K562 (cell line): Measurements from ENCODE around the gene PDHX. TPM values are rescaled to one million over a fixed set of nuclear protein-coding genes. Genes with fewer than 3 reads are reported as not detected.

Experiments used
- CHAMP1 ChIP-seq: fragments of 450-650 bp; IDR thresholded peaks from 2 replicates; pipeline ENCODE4 v1.6.1; 2016; ENCODE audit warnings: mild to moderate bottlenecking
- CREM ChIP-seq: IDR thresholded peaks from 2 replicates; pipeline ENCODE4 v1.6.1; 2014; ENCODE audit warnings: antibody characterized with exemption, low read depth
- CXXC5 ChIP-seq: fragments of 250-450 bp; sonication (Bioruptor Pico); IDR thresholded peaks from 2 replicates; pipeline ENCODE4 v1.8.0; 2022; ENCODE audit warnings: inconsistent platforms, mild to moderate bottlenecking, moderate library complexity
- ETV6 ChIP-seq, 3 experiments: fragments of 150-350 bp in 1 of 3; sonication (generic) in 1 of 3; formaldehyde crosslinking in 1 of 3; IDR thresholded peaks; 2 replicates each; pipeline versions ENCODE4 v1.6.1 to v1.8.0; 2014 to 2022; ENCODE audit warnings: borderline replicate concordance in 2 of 3, low read depth in 2 of 3, antibody characterized with exemption in 1 of 3, low read length in 1 of 3, mild to moderate bottlenecking in 1 of 3, missing genetic modification reagents in 1 of 3
- KLF6 ChIP-seq: fragments of 250-450 bp; sonication (Bioruptor Pico); IDR thresholded peaks from 2 replicates; pipeline ENCODE4 v1.4.0; 2020; ENCODE audit warnings: mild to moderate bottlenecking, moderate library complexity, borderline replicate concordance
- SMAD1 ChIP-seq: fragments of 150-350 bp; IDR thresholded peaks from 2 replicates; pipeline ENCODE4 v1.6.1; 2014; ENCODE audit warnings: low read length, low read depth; ENCODE audit not compliant: partially characterized antibody
- U2AF1 ChIP-seq: fragments of 200-400 bp; formaldehyde crosslinking; optimal IDR thresholded peaks from 2 replicates; pipeline ENCODE3; 2017; ENCODE audit warnings: mild to moderate bottlenecking, low read depth, low read length, moderate library complexity
- USF2 ChIP-seq: sonication (generic); formaldehyde crosslinking; IDR thresholded peaks from 2 replicates; pipeline ENCODE4 v1.5.0; 2020; ENCODE audit warnings: missing genetic modification reagents
- ZNF174 ChIP-seq: fragments of 250-450 bp; sonication (Bioruptor Pico); IDR thresholded peaks from 2 replicates; pipeline ENCODE4 v1.4.0; 2020; ENCODE audit warnings: mild to moderate bottlenecking
- ZNF318 ChIP-seq, 2 experiments: fragments of 450-650 bp; IDR thresholded peaks; 2 replicates each; pipeline ENCODE4 v1.6.1; 2016; ENCODE audit warnings: mild to moderate bottlenecking in 2 of 2, borderline replicate concordance in 1 of 2, low read depth in 1 of 2, moderate library complexity in 1 of 2
- ZNF324 ChIP-seq: fragments of 250-450 bp; sonication (Bioruptor Pico); IDR thresholded peaks from 2 replicates; pipeline ENCODE4 v1.4.0; 2020; ENCODE audit warnings: mild to moderate bottlenecking
- polyA plus RNA-seq, 8 experiments: library from polyadenylated mRNA; depleted of rRNA in 4 of 8; stranded (reverse) in 5 of 8; unstranded in 3 of 8; fragments of >200 nt; fragmentation: Nextera tagmentation in 2 of 8; fragmentation: Illumina TruSeq in 1 of 8; extraction: Ambion mirVana in 2 of 8; extraction: Trizol in 1 of 8; gene quantifications; 2 replicates each; pipeline versions ENCODE4 v1.2.1 to v1.2.3, GENCODE V29; 2011 to 2014; ENCODE audit warnings: inconsistent platforms in 1 of 8, missing spikeins in 1 of 8
- total RNA-seq, 7 experiments: library from RNA; depleted of rRNA in 6 of 7; stranded (reverse); fragments of >200 nt in 6 of 7; fragmentation: Illumina TruSeq in 2 of 7; extraction: Trizol in 2 of 7; gene quantifications; 2 replicates each; pipeline versions ENCODE4 v1.2.1 to v1.2.3, GENCODE V29; 2011 to 2021; ENCODE audit warnings: low replicate concordance in 1 of 7

The PDHX gene
- total and polyA plus RNA-seq, 9 of the 15 experiments (the other 6 are each of a cell fraction or from before 2014, with no cell fraction given) = 20.8 to 43.5 (median 31.2) TPM

- TF ChIP-seq ZNF318 (IDR thresholded peaks at IDR 0.05; ENCODE audit: borderline replicate concordance in 1 of 2, low read depth in 1 of 2) (no peak), KLF6 (no peak), U2AF1 (no peak), USF2 (CRISPR knock-in tag) (0 out of 2 replicates have a peak, but pooled peaks have one; percentile 21), ZNF324 (CRISPR knock-in tag) (no peak), CREM (no peak), CXXC5 (CRISPR knock-in tag) (no peak), SMAD1 (no peak), ZNF174 (CRISPR knock-in tag) (no peak), CHAMP1 (no peak), ETV6 (IDR thresholded peaks at IDR 0.05; ENCODE audit: borderline replicate concordance in 1 of 2, low read depth in 2 of 2, low read length in 1 of 2) (no peak), ETV6 (CRISPR knock-in tag; IDR thresholded peaks at IDR 0.05; ENCODE audit: borderline replicate concordance) (no peak)
Measured at GRCh38 chr11:34953955-34954354, 37.5 kb downstream of the PDHX start (continued).
